ENCODE measurements around the gene MRE11. TPM values are rescaled to one million over a fixed set of nuclear protein-coding genes. Genes with fewer than 3 reads are reported as not detected.
"Not testable (repeated sequence)": the region's sequence is repeated elsewhere in the genome, so short reads cannot be mapped to it uniquely, and the experiment has no call there.

The MRE11 gene
- total RNA-seq, 1 donor from 2014 or later = 10.1 TPM

DNA sequence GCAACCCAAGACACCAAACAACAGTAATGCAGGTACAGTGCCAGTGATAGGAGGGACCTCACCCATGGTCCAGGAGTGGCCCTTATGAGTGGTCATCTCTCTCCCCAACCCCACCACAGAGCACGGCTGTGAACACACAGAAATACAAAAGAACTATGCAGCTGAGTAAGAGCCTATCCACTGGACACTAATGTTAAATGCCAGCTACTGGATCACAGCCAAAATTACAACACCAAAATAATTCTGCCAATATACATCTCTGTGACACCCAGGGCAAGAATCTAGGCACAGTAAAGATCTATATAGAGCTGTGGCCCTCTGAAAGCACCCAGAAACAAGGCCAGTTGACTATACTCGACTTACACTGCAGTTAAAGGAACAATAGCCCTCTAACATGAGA, 69.6 kb downstream of the MRE11 start:
- DNase-seq (ENCODE audit: low read depth in 2 of 2) = no peak

- DNase-seq (ENCODE audit: low read depth in 2 of 2) = no peak
These were observed 70.1 kb downstream of the MRE11 start for GRCh38 chr11:94423507-94423906.

GRCh38 chr11:94418123-94418765, 75.4 kb downstream of the MRE11 start:
- DNase-seq (ENCODE audit: low read depth in 2 of 2) = no peak

DNA sequence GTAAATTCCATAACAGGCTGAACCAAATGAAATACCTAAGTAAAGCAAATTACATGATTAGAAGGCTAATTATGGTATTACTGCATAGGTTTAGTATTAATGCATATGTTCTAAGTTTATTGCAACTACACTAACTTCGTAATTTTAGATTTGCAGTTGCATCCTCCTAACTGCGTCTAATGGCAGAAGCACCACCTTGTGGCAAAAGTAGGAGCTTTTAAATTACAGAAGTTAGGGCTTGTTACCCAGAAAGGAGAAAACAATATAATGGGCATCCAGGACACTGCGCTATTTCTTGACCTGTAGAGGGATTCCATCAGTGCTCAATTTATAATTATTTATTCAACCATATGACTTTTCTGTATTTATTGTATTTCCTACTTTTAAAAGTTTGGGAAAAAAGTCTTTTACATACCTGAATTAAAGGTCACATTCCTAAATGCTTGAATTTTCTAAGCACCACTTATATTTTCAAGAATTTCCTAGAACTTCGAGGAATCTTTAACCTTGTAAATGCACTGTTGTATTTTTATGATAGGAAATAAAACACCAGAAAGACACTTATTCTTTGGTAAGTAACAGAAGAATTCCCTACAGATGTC, 76.2 kb downstream of the MRE11 start:
- peak; percentile 31 to 52 for DNase-seq (ENCODE audit: low read depth in 2 of 2)

DNA sequence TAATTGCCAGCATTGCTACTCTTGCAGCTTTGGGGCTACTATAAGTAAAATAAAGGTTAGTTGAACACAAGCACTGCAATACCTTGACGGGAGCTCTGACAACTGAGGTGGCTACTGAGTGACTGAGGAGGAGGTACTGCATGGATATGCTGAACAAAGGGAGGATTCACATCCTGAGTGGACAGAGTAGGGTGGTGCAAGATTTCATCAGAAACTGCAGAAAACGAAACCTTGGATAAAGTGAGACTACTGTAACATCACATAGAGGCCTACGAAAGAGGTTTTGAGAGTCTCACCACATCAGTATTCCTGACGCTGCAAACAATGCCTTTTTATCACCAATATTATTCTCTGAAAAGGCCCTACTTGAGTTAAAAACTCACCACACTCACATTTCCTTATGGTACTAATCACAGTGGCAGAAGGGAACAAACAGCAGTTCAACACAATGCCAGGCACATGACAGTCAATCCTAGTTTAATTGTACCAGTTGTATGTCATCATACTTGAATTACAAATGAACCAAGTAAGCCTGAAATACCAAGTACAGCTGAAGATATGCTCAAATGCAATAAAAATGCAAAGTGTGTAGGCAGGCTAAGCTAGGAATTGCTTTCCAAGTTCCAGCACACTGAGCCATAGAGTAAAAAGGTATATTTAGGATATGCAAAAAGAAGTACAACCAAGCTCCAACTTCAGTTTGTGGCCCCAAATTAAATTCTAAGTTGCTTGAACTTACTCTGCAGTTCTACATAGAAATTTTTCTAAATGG, 88.4 kb downstream of the MRE11 start:
- no peak for DNase-seq (ENCODE audit: low read depth in 2 of 2)

- DNase-seq (ENCODE audit: low read depth in 2 of 2) = no peak
These were observed 91.3 kb downstream of the MRE11 start for GRCh38 chr11:94402355-94402754.

- DNase-seq (ENCODE audit: low read depth in 2 of 2) = no peak
These were observed 91.8 kb downstream of the MRE11 start for GRCh38 chr11:94401773-94402265.

- DNase-seq (ENCODE audit: low read depth in 2 of 2) = peak; percentile 2 to 17
These were observed 92.5 kb downstream of the MRE11 start, which contains the start of gene GPR83 for GRCh38 chr11:94400839-94401772. GPR83 (minus strand) TSS chr11:94401419; CDS start chr11:94401247, 172 bp downstream.

DNA sequence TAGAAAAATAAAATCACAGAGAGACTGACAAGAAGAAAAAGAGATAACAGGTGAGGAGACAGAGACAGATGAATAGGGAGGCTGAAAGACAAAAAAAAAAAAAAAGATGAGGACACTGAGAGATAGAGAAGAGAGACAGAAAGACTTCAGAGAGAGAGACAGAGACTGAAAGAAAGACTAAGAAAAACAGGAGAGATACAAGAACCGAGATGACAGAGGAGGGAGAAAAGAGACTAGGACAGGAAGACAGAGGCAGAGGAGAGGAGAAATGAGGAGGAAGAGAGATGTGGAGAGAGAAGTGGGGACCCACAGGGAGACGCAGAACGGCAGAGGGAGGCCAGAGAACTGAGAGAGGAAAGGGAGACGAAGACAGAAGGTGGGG, 93.2 kb downstream of the MRE11 start:
- DNase-seq (ENCODE audit: low read depth in 2 of 2) = no peak

- DNase-seq (ENCODE audit: low read depth in 2 of 2) = peak in 1 of 2 donors; percentile 19
These were observed 93.6 kb downstream of the MRE11 start for GRCh38 chr11:94400050-94400449.

- no peak for DNase-seq (ENCODE audit: low read depth in 2 of 2)
These were observed 95.5 kb downstream of the MRE11 start for GRCh38 chr11:94398101-94398500.

DNA sequence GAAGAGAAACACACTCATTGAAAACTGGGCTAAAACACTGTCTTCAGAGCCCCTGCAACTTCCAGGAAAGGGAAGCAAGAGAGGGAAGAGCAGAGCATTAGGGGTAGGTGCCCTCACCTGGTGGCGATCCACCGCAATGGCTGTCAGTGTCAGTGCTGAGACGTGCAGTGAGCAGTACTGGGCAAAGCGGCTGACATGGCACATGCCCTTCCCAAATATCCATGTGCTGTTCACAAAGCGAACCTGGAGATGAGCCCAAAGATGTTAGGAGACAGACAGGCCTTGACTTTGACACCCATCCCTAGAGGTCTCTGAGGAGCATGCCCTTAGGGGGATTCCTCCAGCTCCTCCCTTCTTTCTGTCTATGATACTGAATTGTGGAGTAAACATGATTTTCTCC, 97.4 kb downstream of the MRE11 start:
- DNase-seq (ENCODE audit: low read depth in 2 of 2) = no peak

GRCh38 chr11:94391937-94392336, 101.7 kb downstream of the MRE11 start:
- DNase-seq (ENCODE audit: low read depth in 2 of 2) = not testable (repeated sequence)

DNA sequence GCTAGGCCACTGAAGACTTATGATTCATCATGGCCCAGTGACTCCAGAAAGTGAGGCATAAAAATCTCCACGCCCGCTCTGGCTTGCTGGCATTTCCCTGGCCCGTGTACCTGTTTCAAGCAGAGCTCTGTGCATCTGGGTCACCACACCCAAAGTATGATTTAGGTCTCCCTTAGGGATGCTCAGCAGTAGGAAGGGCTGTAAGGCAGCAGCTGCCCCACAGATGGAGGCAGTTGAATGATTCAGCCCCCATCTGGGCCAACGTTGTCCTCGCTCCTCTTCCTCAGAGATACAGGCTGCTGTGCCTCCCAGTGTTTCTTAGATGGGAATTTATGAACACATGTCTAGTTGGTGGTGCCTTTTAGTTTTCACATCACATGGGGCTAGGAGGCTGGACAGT, 114.0 kb downstream of the MRE11 start:
- DNase-seq (ENCODE audit: low read depth in 2 of 2) = no peak

GRCh38 chr11:94376841-94377240, 116.8 kb downstream of the MRE11 start:
- no peak for DNase-seq (ENCODE audit: low read depth in 2 of 2)

DNA sequence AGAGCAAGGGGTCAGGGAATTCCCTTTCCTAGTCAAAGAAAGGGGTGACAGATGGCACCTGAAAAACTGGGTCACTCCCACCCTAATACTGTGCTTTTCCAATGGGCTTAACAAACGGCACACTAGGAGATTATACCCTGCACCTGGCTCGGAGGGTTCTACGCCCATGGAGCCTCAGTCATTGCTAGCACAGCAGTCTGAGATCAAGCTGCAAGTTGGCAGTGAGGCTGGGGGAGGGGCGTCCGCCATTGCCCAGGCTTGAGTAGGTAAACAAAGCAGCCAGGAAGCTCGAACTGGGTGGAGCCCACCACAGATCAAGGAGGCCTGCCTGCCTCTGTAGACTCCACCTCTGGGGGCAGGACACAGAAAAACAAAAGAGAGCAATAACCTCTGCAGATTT, 123.1 kb downstream of the MRE11 start:
- DNase-seq (ENCODE audit: low read depth in 2 of 2) = not testable (repeated sequence)

Other genes starting within 250 kb of the MRE11 start
- gene IZUMO1R, start 189.3 kb downstream of the MRE11 start, total RNA-seq = not detected in 2 replicates
- gene GPR83, start 92.4 kb downstream of the MRE11 start, total RNA-seq = not detected in 2 replicates
- 6.8 and 10.1 TPM in 2 replicates for gene ANKRD49, start 140 bp upstream of the MRE11 start, total RNA-seq
- gene C11orf97, start 18.6 kb upstream of the MRE11 start, total RNA-seq = not detected in 2 replicates
- gene FUT4, start 50.1 kb upstream of the MRE11 start, total RNA-seq = 2.8 and 6.3 TPM in 2 replicates
- gene PIWIL4, start 73.5 kb upstream of the MRE11 start, total RNA-seq = 0.65 and 0.79 TPM in 2 replicates